ENCODE results near the gene STRC.
"Not testable (repeated sequence)": the region's sequence is repeated elsewhere in the genome, so short reads cannot be mapped to it uniquely, and the experiment has no call there.

STRC gene

DNA sequence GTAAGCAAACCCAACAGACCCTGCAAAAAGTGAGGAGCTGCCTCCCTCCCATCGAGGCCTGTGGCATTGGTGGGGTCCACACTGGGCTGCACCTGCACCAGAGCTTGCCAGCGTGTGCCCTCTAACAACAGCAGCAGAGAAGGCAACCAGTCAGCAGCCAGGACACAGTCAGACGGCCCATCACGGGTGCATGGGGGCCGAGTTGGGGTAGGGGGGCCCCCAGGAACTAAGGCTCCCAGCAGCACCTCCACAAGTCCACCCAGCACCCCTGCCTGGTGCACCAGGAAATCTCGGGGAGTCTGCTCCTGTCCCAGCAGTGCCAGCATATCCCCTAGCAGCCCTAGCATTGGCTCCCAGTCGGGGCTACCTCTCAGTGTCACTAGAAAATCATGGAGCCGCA, 850 bp downstream of the STRC start:
- H3K36me3 ChIP-seq (ENCODE audit: insufficient read depth, low read length); H3K27me3 ChIP-seq (ENCODE audit: control insufficient read depth in 1 of 2, insufficient read depth in 2 of 2, low read length in 2 of 2); H3K4me1 ChIP-seq (ENCODE audit: insufficient read depth, low read length); H3K27ac ChIP-seq (ENCODE audit: low read depth, low read length); H3K9ac ChIP-seq (ENCODE audit: low read length); H3K9me3 ChIP-seq (ENCODE audit: low read length); H3K4me3 ChIP-seq (ENCODE audit: low read depth in 1 of 2, low read length in 2 of 2): not testable (repeated sequence)

DNA sequence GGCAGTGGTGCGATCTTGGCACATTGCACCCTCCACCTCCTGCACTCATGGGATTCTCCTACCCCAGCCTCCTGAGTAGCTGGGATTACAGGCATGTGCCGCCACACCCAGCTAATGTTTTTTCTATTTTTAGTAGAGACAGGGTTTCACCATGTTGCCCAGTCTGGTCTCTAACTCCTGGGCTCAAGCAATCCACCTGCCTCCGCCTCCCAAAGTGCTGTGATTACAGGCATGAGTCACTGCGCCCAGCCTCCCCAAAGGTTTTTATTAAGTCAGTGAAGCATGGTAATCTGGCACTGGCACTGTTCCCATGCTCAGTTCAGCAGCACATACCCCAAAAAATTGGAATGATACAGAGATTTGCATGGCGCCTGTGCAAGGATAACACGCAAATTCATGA, 16.4 kb downstream of the STRC start:
- H3K9ac ChIP-seq (ENCODE audit: low read length); H3K27me3 ChIP-seq (ENCODE audit: control insufficient read depth in 1 of 2, insufficient read depth in 2 of 2, low read length in 2 of 2); H3K4me3 ChIP-seq (ENCODE audit: low read depth in 1 of 2, low read length in 2 of 2); H3K9me3 ChIP-seq (ENCODE audit: low read length); H3K4me1 ChIP-seq (ENCODE audit: insufficient read depth, low read length); H3K27ac ChIP-seq (ENCODE audit: low read depth, low read length); H3K36me3 ChIP-seq (ENCODE audit: insufficient read depth, low read length): not testable (repeated sequence)

DNA sequence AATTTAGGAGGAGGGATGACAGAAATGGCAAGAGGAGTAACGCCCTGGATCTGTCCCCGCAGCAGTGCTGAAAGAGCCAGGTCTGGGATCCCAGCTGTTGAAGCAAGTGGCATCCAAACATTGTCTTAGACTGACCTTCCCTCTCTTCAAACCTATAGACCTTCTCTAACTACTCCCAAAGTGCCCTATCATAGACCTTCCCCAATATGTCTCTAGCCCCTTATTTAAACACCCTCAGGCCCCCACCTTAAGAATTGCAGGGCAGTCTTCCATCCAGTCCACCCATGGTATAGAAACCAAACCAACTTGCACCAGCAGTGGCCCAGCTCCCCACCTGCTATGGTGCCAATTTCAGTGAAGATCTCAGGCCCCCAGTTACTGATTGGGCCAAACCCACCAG, 18.4 kb downstream of the STRC start:
- not testable (repeated sequence) for H3K27me3 ChIP-seq (ENCODE audit: control insufficient read depth in 1 of 2, insufficient read depth in 2 of 2, low read length in 2 of 2); H3K9ac ChIP-seq (ENCODE audit: low read length); H3K36me3 ChIP-seq (ENCODE audit: insufficient read depth, low read length); H3K4me1 ChIP-seq (ENCODE audit: insufficient read depth, low read length); H3K27ac ChIP-seq (ENCODE audit: low read depth, low read length); H3K4me3 ChIP-seq (ENCODE audit: low read depth in 1 of 2, low read length in 2 of 2); H3K9me3 ChIP-seq (ENCODE audit: low read length)

DNA sequence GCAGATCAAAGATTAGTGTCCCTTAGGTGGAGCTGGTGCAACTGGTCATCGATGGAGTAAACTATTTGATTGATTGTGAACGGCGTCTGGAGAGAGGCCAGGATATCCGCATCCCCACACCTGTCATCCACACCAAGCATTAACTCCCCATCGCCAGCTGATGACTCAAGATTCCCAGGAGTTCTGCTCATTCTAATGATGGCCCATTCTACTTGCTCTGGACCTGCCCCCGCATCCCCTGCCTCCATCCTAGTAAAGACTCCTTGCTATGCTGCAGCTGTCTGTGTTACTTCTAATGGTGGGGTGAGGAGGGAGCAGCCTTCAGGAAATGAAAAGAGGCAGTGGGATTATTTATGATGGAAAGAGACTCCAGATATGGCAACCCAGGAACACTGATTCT, 19.5 kb downstream of the STRC start:
- H3K9me3 ChIP-seq (ENCODE audit: low read length); H3K4me3 ChIP-seq (ENCODE audit: low read depth in 1 of 2, low read length in 2 of 2); H3K27me3 ChIP-seq (ENCODE audit: control insufficient read depth in 1 of 2, insufficient read depth in 2 of 2, low read length in 2 of 2); H3K4me1 ChIP-seq (ENCODE audit: insufficient read depth, low read length); H3K9ac ChIP-seq (ENCODE audit: low read length); H3K36me3 ChIP-seq (ENCODE audit: insufficient read depth, low read length); H3K27ac ChIP-seq (ENCODE audit: low read depth, low read length): not testable (repeated sequence)

DNA sequence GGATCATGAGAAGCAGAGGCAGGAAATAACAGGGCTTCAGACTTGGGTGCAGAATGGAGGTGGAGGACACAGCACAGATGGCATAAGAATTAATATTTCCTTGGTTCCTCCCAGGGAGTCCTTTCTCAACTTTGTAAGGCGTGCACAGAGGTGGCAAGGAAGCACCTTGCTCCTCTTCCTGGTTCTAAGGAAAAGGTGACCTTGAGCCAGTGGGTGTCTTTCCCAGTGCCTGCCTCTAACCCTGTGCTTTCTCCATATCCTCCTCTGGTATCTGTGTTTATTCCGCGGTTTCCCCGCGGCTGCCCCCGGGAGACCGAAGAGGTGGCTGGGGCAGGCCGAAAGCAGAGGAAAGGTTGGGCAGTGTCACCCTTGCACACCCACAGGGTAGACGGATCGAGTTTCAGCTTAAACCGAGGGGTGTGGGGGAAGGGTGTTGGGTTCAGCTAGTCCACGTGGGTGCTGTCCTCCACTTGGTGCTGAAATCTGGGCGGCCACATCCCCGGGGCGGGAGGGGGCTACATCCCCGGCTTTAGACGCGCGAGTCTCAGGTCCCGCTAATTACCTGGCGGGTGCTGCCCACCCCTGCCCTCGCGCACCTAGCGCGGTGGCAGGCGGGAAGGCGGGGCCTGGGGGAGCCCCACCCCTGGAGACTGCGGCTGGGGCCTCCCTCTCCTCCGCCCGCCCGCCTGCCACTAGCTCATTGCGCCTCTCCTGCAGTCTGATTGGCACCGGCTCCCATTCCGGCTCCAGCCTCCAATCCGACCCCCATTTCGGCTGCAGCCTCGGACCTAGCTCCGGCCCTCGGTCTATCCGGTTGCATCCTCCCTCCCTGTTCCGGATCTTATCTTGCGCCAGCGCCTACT, 25.0 kb downstream of the STRC start, which contains the start of gene CKMT1B:
Gene CKMT1B, plus strand, starts transcription at position 700 of the 863 bp plus-strand sequence. CDS start 192 bp downstream, outside the sequence.
- H3K9ac ChIP-seq (ENCODE audit: low read length); H3K4me3 ChIP-seq (ENCODE audit: low read depth in 1 of 2, low read length in 2 of 2); H3K9me3 ChIP-seq (ENCODE audit: low read length); H3K4me1 ChIP-seq (ENCODE audit: insufficient read depth, low read length); H3K27ac ChIP-seq (ENCODE audit: low read depth, low read length); H3K27me3 ChIP-seq (ENCODE audit: control insufficient read depth in 1 of 2, insufficient read depth in 2 of 2, low read length in 2 of 2); H3K36me3 ChIP-seq (ENCODE audit: insufficient read depth, low read length): not testable (repeated sequence)

DNA sequence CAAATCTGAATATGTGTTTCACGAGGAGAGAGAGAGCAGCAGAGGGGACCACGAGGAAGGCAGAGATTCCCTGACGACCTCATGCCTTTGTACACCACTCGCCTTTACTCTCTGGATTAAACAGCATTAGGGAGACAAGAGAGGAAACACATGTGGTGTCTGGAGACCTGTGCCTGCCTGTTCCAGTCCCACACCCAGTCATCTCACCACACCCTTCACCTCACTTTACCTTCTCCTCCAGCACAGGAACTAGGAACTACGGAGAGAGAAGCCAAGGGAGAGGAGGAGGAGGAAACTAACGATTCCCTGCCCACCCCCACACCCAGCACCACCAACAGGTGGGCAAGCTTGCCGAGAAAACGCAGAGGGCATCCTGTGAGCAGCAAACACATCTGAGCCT, 25.8 kb downstream of the STRC start:
- not testable (repeated sequence) for H3K9ac ChIP-seq (ENCODE audit: low read length); H3K27me3 ChIP-seq (ENCODE audit: control insufficient read depth in 1 of 2, insufficient read depth in 2 of 2, low read length in 2 of 2); H3K36me3 ChIP-seq (ENCODE audit: insufficient read depth, low read length); H3K4me1 ChIP-seq (ENCODE audit: insufficient read depth, low read length); H3K27ac ChIP-seq (ENCODE audit: low read depth, low read length); H3K9me3 ChIP-seq (ENCODE audit: low read length); H3K4me3 ChIP-seq (ENCODE audit: low read depth in 1 of 2, low read length in 2 of 2)

DNA sequence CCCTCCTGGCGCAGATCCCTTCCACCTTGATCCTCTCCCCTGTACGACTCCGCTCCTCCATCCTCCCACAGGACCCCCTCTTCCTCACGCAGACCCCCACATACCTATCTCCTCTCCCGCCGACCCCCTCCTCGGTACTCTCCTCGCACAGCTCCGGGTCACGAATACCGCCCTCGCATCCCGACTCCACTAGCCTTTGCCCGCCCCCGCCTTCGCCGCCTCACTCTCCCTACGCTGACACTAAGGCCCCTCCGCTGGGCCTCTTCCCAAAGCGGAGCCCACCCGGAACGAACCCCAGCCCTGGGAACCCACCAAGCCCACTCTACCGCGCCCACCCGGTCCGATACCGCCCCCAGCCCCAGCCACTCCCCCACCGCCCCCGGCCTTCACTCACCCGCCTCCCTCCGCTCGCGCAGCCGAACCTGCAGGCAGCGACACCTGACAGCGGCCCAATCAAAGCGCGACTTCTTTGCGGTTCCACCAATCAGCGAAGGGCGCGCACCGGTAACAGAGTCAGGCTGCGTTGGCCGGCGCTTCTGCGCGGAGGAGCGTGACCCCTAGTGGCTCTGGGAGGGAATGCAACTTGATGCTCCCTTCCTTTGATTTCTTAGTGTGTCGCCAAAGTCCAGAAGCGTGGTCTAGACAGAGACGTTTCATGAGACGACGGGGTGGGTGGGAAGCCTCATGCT, 28.7 kb downstream of the STRC start, which contains the start of gene PPIP5K1:
Gene PPIP5K1, minus strand, starts transcription at position 431 of the 689 bp plus-strand sequence. CDS start 5,704 bp downstream, outside the sequence.
- H3K9ac ChIP-seq (ENCODE audit: low read length); H3K27me3 ChIP-seq (ENCODE audit: control insufficient read depth in 1 of 2, insufficient read depth in 2 of 2, low read length in 2 of 2); H3K4me1 ChIP-seq (ENCODE audit: insufficient read depth, low read length); H3K27ac ChIP-seq (ENCODE audit: low read depth, low read length); H3K9me3 ChIP-seq (ENCODE audit: low read length); H3K4me3 ChIP-seq (ENCODE audit: low read depth in 1 of 2, low read length in 2 of 2); H3K36me3 ChIP-seq (ENCODE audit: insufficient read depth, low read length): not testable (repeated sequence)

DNA sequence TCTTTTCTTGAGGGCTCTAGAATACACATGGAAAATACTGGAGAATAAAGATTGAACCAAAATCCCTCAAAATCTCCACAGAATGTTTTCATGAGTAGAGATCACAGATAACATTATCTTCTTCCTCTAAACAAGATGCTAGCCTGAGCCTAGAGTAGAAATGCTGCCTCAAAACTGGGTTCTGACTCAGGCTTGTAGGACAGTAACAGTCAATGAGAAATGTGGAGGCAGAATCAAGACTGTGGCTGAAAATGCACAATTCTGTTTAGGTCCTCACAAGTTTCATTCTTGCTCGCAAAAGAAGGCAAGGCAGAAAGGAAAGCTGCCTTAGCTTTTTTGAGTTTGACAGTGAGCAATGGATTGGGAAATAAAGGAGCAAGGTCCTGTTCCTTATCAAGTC, 44.0 kb downstream of the STRC start:
- H3K27me3 ChIP-seq (ENCODE audit: control insufficient read depth in 1 of 2, insufficient read depth in 2 of 2, low read length in 2 of 2); H3K4me3 ChIP-seq (ENCODE audit: low read depth in 1 of 2, low read length in 2 of 2); H3K9ac ChIP-seq (ENCODE audit: low read length); H3K9me3 ChIP-seq (ENCODE audit: low read length); H3K36me3 ChIP-seq (ENCODE audit: insufficient read depth, low read length); H3K4me1 ChIP-seq (ENCODE audit: insufficient read depth, low read length); H3K27ac ChIP-seq (ENCODE audit: low read depth, low read length): not testable (repeated sequence)

DNA sequence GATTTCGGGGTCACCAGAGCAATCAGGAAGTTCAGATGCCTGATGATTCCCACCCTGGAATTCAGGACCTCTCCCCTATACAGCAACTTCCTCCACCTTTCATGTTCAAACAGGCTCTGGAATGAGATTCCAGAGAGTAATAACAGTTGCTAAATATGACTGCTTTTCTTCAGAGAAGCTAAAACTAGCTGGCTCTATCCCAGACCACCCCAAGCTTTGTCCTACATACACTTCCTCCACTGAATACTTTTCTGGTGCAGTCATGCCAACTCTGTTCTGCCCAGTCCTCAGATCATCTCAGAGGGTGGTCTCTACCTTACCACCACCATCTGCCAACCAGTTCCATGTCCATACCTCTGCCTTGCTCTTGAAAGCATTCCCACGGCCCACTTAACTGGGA, 52.0 kb downstream of the STRC start:
- not testable (repeated sequence) for H3K27me3 ChIP-seq (ENCODE audit: control insufficient read depth in 1 of 2, insufficient read depth in 2 of 2, low read length in 2 of 2); H3K9ac ChIP-seq (ENCODE audit: low read length); H3K27ac ChIP-seq (ENCODE audit: low read depth, low read length); H3K36me3 ChIP-seq (ENCODE audit: insufficient read depth, low read length); H3K4me1 ChIP-seq (ENCODE audit: insufficient read depth, low read length); H3K4me3 ChIP-seq (ENCODE audit: low read depth in 1 of 2, low read length in 2 of 2); H3K9me3 ChIP-seq (ENCODE audit: low read length)

DNA sequence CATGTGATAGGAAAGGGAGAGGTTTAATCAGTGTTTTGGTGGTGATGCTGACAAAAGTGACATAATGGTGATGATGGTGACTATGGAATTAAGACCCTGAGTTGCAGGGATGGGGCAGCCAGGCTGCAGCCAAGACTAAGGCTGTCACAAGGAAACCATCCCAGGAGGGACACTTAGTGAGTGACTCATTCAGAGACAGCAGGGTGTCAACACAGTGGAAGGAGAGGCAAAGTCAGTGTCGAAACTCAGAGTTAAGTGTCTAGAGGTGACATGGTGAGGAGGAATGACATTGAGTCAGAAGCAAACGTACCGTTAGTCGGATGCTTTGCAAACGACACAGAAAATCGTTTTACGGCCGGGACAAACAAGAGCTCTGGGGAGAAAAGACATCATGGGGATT, 54.8 kb downstream of the STRC start:
- H3K9ac ChIP-seq (ENCODE audit: low read length); H3K27ac ChIP-seq (ENCODE audit: low read depth, low read length); H3K4me3 ChIP-seq (ENCODE audit: low read depth in 1 of 2, low read length in 2 of 2); H3K9me3 ChIP-seq (ENCODE audit: low read length); H3K27me3 ChIP-seq (ENCODE audit: control insufficient read depth in 1 of 2, insufficient read depth in 2 of 2, low read length in 2 of 2); H3K36me3 ChIP-seq (ENCODE audit: insufficient read depth, low read length); H3K4me1 ChIP-seq (ENCODE audit: insufficient read depth, low read length): not testable (repeated sequence)

DNA sequence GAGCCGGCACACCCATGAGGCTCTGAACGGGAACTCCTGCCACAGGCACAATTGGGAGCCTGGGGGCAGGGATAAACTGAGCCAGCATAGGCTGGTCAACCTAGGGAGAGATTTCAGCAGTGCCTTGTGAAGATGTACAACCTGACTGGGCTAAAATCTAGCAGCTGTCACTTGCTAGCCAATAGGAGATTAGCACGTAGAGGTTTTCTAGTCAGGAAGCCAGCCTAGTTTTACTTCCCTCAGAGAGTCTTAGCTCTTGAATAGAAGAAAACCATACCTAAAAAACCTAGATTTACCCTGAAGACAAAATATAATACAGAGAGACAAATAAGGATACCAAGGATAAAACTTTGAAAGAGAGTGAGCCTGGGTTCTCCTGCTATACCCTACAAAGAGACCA, 55.8 kb downstream of the STRC start:
- H3K9ac ChIP-seq (ENCODE audit: low read length); H3K27ac ChIP-seq (ENCODE audit: low read depth, low read length); H3K9me3 ChIP-seq (ENCODE audit: low read length); H3K4me3 ChIP-seq (ENCODE audit: low read depth in 1 of 2, low read length in 2 of 2); H3K4me1 ChIP-seq (ENCODE audit: insufficient read depth, low read length); H3K27me3 ChIP-seq (ENCODE audit: control insufficient read depth in 1 of 2, insufficient read depth in 2 of 2, low read length in 2 of 2); H3K36me3 ChIP-seq (ENCODE audit: insufficient read depth, low read length): not testable (repeated sequence)

DNA sequence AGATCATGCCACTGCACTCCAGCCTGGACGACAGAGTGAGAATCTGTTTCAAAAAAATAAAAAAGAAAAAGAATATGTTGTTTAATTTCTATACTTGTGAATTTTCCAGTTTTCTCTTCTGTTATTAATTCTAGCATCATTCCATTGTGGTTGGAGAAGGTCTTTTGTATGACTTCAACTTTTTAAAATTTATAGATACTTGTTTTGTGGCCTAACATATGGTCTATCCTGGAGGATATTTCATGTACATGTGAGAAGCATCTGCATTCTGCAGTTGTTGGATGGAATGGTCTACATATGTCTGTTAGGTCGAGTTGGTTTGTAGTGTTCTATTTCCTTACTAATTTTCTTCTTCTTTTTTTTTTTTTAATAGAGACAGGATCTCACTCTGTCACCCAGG, 65.6 kb downstream of the STRC start:
- H3K9ac ChIP-seq (ENCODE audit: low read length): no peak overlapping the region
- H3K36me3 ChIP-seq (ENCODE audit: insufficient read depth, low read length): peaks cover 4% of the 10 kb centered on the region
- H3K9me3 ChIP-seq (ENCODE audit: low read length): no peaks in the 10 kb centered on the region
- no peaks in the 10 kb centered on the region for H3K4me1 ChIP-seq (ENCODE audit: insufficient read depth, low read length)
- H3K27ac ChIP-seq (ENCODE audit: low read depth, low read length): no peak overlapping the region
- H3K4me3 ChIP-seq (ENCODE audit: low read depth in 1 of 2, low read length in 2 of 2): no peak overlapping the region
- no peaks in the 10 kb centered on the region for H3K27me3 ChIP-seq (ENCODE audit: control insufficient read depth in 1 of 2, insufficient read depth in 2 of 2, low read length in 2 of 2)
